ENCODE results near the gene AUTS2.

GRCh38 chr7:69803699-69804516 is 205.6 kb downstream of the AUTS2 start:
- TF ChIP-seq CTCF (IDR thresholded peaks at IDR 0.05), result no peak
- no peak for TF ChIP-seq POLR2A (IDR thresholded peaks at IDR 0.05)
